CD4-positive, alpha-beta T cell (primary cell): ENCODE measurements around the gene POTEF. TPM values are rescaled to one million over a fixed set of nuclear protein-coding genes. Genes with fewer than 3 reads are reported as not detected.
"Not testable (repeated sequence)": the region's sequence is repeated elsewhere in the genome, so short reads cannot be mapped to it uniquely, and the experiment has no call there.

Source experiments
- ATAC-seq: fragments of 200-7000 bp; cut with Tn5 transposase; one replicate; pipeline ENCODE4 v1.10.0; 2022; ENCODE audit warnings: mild to moderate bottlenecking; ENCODE audit not compliant: poor library complexity
- CTCF ChIA-PET: fragments of 350-600 bp; sonication (Branson Sonifier 250); formaldehyde crosslinking; loops from one replicate; lab custom pipeline; 2021; ENCODE audit warnings: antibody characterized with exemption, inconsistent platforms; lab: Charles Lee
- POLR2A ChIA-PET: fragments of 350-600 bp; sonication (Branson Sonifier 250); formaldehyde crosslinking; loops from one replicate; lab custom pipeline; 2021; ENCODE audit warnings: antibody characterized with exemption, inconsistent platforms; lab: Charles Lee
- DNase-seq, 14 experiments: peaks; one replicate each; pipeline ENCODE4 v3.0.0-alpha.2; 2013 to 2020; ENCODE audit warnings: mixed read lengths in 2 of 14
- H3K27ac ChIP-seq, 2 donors: one replicate each; pipeline versions ENCODE4 v1.5.1 to v1.7.0; 2013; ENCODE audit warnings: low read length in 2 of 2, low read depth in 1 of 2, mild to moderate bottlenecking in 1 of 2
- H3K27me3 ChIP-seq, 2 experiments: 1 replicate in 1 of 2; 2 replicates in 1 of 2; pipeline versions ENCODE4 v1.6.1 to v1.7.0; 2013; ENCODE audit warnings: low read length in 2 of 2, control low read depth in 1 of 2, mild to moderate bottlenecking in 1 of 2, moderate library complexity in 1 of 2; ENCODE audit not compliant: insufficient read depth in 2 of 2, control insufficient read depth in 1 of 2
- H3K36me3 ChIP-seq: one replicate; pipeline ENCODE4 v1.6.1; 2013; ENCODE audit warnings: low read length, control low read depth; ENCODE audit not compliant: insufficient read depth
- H3K4me1 ChIP-seq: one replicate; pipeline ENCODE4 v1.6.1; 2013; ENCODE audit warnings: low read length, control low read depth; ENCODE audit not compliant: insufficient read depth
- H3K4me3 ChIP-seq: one replicate; pipeline ENCODE4 v1.5.1; 2013; ENCODE audit warnings: mild to moderate bottlenecking, low read length, moderate library complexity
- H3K9me3 ChIP-seq, 2 experiments: 1 replicate in 1 of 2; 2 replicates in 1 of 2; pipeline versions ENCODE4 v1.6.1 to v1.7.0; 2013; ENCODE audit warnings: low read length in 2 of 2, mild to moderate bottlenecking in 2 of 2, control low read depth in 1 of 2, moderate library complexity in 1 of 2; ENCODE audit not compliant: control insufficient read depth in 1 of 2, insufficient read depth in 1 of 2
- H3K27ac Mint-ChIP-seq: one replicate; pipeline ENCODE4 v1.8.0; 2020; ENCODE audit warnings: mixed read lengths
- H3K27me3 Mint-ChIP-seq: one replicate; pipeline ENCODE4 v1.8.0; 2021; ENCODE audit warnings: mixed read lengths
- H3K36me3 Mint-ChIP-seq: one replicate; pipeline ENCODE4 v1.8.0; 2021; ENCODE audit warnings: low read depth, mixed read lengths
- H3K4me1 Mint-ChIP-seq: one replicate; pipeline ENCODE4 v1.8.0; 2021; ENCODE audit warnings: low read depth, mixed read lengths
- H3K4me3 Mint-ChIP-seq: one replicate; pipeline ENCODE4 v1.8.0; 2020; ENCODE audit warnings: mild to moderate bottlenecking, mixed read lengths
- H3K9me3 Mint-ChIP-seq: one replicate; pipeline ENCODE4 v1.8.0; 2020; ENCODE audit warnings: mixed read lengths
- intact Hi-C, 2 experiments: fragments of 100-400 bp; cut with DNase I in 1 of 2; cut with micrococcal nuclease in 1 of 2; formaldehyde crosslinking; loops; one replicate each; pipeline versions ENCODE4 v1.15.1 to v1.9.0; 2023 to 2025; cut with DNase I, micrococcal nuclease
- total RNA-seq, 174 experiments: library from RNA in 2 of 174; stranded (reverse) in 2 of 174; gene quantifications; one replicate each; pipeline ENCODE4 v1.2.3 and lab custom pipeline; 2021 to 2026

POTEF gene
- total RNA-seq, 2 experiments from 2014 or later, result not detected

- H3K4me1 ChIP-seq, H3K27me3 ChIP-seq, H3K36me3 Mint-ChIP-seq, H3K36me3 ChIP-seq, H3K9me3 ChIP-seq, intact Hi-C loops, H3K27ac Mint-ChIP-seq, POLR2A ChIA-PET, H3K27me3 Mint-ChIP-seq, H3K27ac ChIP-seq, DNase-seq, H3K4me3 Mint-ChIP-seq, CTCF ChIA-PET, H3K4me1 Mint-ChIP-seq, H3K4me3 ChIP-seq, ATAC-seq, H3K9me3 Mint-ChIP-seq: not testable (repeated sequence)
Measured at GRCh38 chr2:130062645-130063044, 66.4 kb downstream of the POTEF start.

DNA sequence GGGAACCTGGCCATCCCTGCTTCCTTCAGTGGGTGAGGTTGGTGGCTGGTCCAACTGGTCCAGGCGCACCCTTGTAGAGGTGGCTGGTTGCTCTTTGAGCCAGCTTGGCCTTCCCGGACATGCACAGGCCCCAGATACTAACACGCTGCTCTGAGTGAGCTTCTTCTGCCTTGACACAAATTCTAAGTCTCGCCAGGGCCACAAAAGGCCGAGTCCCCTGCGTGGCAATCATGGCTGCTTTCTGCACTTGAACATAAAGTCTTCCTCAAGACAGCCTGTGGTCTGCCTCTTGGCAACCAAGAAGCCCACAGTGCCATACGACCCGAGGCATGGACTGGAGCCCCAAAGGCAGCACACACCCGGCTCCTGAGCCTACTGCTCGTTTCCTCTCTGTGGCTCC, 69.0 kb downstream of the POTEF start:
- H3K4me3 Mint-ChIP-seq, H3K36me3 ChIP-seq, DNase-seq, H3K27ac Mint-ChIP-seq, H3K27me3 Mint-ChIP-seq, H3K36me3 Mint-ChIP-seq, intact Hi-C loops, H3K27ac ChIP-seq, H3K9me3 ChIP-seq, ATAC-seq, H3K4me1 ChIP-seq, H3K4me3 ChIP-seq, POLR2A ChIA-PET, H3K4me1 Mint-ChIP-seq, H3K9me3 Mint-ChIP-seq, CTCF ChIA-PET, H3K27me3 ChIP-seq: not testable (repeated sequence)

- H3K27ac Mint-ChIP-seq, H3K27ac ChIP-seq, H3K36me3 Mint-ChIP-seq, H3K4me1 Mint-ChIP-seq, H3K9me3 Mint-ChIP-seq, DNase-seq, intact Hi-C loops, POLR2A ChIA-PET, H3K4me1 ChIP-seq, ATAC-seq, H3K36me3 ChIP-seq, H3K4me3 Mint-ChIP-seq, CTCF ChIA-PET, H3K27me3 ChIP-seq, H3K27me3 Mint-ChIP-seq, H3K4me3 ChIP-seq, H3K9me3 ChIP-seq: not testable (repeated sequence)
Measured at GRCh38 chr2:130056336-130056735, 72.7 kb downstream of the POTEF start.

DNA sequence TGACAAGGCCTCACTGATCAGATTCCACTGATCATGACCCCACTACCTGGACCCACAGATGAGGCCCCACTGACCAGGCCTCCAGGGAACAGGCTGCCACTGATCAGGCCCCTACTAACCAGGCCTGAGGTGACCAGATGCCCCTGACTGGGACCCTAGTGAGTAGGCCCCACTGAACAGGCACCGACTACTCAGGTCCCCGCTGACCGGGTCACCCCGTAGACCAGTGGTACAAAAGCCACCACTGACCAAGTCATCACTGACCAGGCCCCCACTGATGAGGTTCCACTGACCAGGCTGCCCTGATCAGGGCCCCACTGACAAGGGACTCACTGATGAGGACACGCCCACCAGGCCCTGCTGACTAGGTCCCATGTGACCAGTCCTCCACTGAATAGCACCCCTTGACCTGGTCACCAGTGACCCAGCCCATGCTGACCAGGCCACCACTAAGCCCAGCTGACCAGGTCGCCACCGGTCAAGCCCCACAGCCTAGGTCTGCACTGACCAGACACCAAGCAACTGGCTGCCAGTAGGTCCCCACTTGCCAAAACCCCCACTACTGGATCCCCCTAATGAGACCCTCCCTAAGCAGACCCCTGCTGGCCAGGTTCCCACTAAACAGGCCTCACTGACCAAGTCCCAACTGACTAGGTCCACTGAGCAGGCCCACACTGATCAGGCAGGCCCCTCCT, 75.7 kb downstream of the POTEF start:
- H3K4me3 Mint-ChIP-seq, POLR2A ChIA-PET, H3K27me3 Mint-ChIP-seq, H3K27me3 ChIP-seq, H3K27ac Mint-ChIP-seq, ATAC-seq, H3K4me1 Mint-ChIP-seq, H3K9me3 ChIP-seq, DNase-seq, intact Hi-C loops, H3K36me3 ChIP-seq, H3K4me1 ChIP-seq, H3K27ac ChIP-seq, H3K36me3 Mint-ChIP-seq, H3K9me3 Mint-ChIP-seq, CTCF ChIA-PET, H3K4me3 ChIP-seq: not testable (repeated sequence)

GRCh38 chr2:130052376-130052775, 76.6 kb downstream of the POTEF start:
- H3K36me3 Mint-ChIP-seq, H3K27ac ChIP-seq, H3K27me3 ChIP-seq, H3K4me1 Mint-ChIP-seq, H3K9me3 Mint-ChIP-seq, H3K36me3 ChIP-seq, H3K4me3 Mint-ChIP-seq, DNase-seq, intact Hi-C loops, H3K27me3 Mint-ChIP-seq, H3K4me3 ChIP-seq, CTCF ChIA-PET, H3K9me3 ChIP-seq, POLR2A ChIA-PET, ATAC-seq, H3K4me1 ChIP-seq, H3K27ac Mint-ChIP-seq: not testable (repeated sequence)

DNA sequence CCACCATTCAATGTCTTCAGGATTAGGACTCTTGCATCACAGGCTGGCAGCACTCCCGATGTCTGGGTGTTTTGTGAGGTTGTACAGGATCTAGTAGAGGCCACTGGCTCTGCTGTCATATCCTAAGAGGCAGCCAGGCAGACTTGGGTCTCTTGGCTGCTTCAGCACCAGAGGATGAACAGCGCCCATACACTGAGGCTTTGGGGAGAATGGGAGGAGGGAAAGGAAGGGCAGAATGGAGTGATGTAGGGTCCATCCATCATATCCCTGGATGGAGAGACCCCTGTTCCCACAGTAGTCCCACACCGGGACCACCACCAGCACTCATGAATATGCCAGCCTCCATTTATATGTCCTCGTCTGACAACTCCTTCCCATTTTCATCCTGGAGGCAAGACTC, 80.6 kb downstream of the POTEF start:
- H3K4me1 Mint-ChIP-seq, H3K27me3 Mint-ChIP-seq, H3K4me3 ChIP-seq, ATAC-seq, CTCF ChIA-PET, DNase-seq, H3K27me3 ChIP-seq, H3K36me3 Mint-ChIP-seq, intact Hi-C loops, H3K9me3 Mint-ChIP-seq, H3K4me1 ChIP-seq, H3K27ac Mint-ChIP-seq, H3K4me3 Mint-ChIP-seq, H3K9me3 ChIP-seq, POLR2A ChIA-PET, H3K27ac ChIP-seq, H3K36me3 ChIP-seq: not testable (repeated sequence)

DNA sequence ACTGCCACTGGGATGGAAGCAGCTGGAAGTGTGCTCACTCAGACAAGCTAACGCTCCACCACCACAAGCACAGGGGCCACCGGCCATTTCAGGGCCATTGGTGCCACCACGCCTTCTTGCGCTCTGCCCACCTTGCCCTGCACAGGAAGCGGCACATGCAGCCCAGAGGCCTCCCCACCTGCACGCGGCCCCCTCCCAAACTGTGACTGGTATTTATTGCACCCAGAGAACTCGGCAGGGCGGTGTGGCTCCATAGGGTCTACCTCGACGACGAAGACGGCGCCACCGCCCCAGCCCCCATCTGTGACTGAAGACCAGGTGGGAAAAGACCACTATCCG, 90.8 kb downstream of the POTEF start:
- intact Hi-C loops, H3K27ac ChIP-seq, H3K4me1 Mint-ChIP-seq, POLR2A ChIA-PET, H3K4me3 Mint-ChIP-seq, ATAC-seq, H3K9me3 ChIP-seq, H3K36me3 Mint-ChIP-seq, H3K9me3 Mint-ChIP-seq, H3K27me3 ChIP-seq, H3K27ac Mint-ChIP-seq, DNase-seq, H3K36me3 ChIP-seq, H3K4me3 ChIP-seq, H3K4me1 ChIP-seq, CTCF ChIA-PET: not testable (repeated sequence)
- H3K27me3 Mint-ChIP-seq, result peaks cover 14% of the 10 kb centered on the region
